Spleen (tissue), 7 donors: ENCODE data around the gene CPO.

Experiments
- CTCF ChIP-seq, 11 experiments: fragments of 200-600 bp in 7 of 11; fragments of 450-650 bp in 4 of 11; sonication (generic) in 4 of 11; IDR thresholded peaks in 8 of 11; conservative IDR thresholded peaks in 3 of 11; 1 replicate in 7 of 11; 2 replicates in 4 of 11; pipeline versions ENCODE4 v1.4.0 to v1.8.0; 2016 to 2021; ENCODE audit warnings: antibody characterized with exemption in 11 of 11, inconsistent platforms in 4 of 11, mild to moderate bottlenecking in 1 of 11
- POLR2AphosphoS5 ChIP-seq, 3 donors: sonication (generic); formaldehyde crosslinking; IDR thresholded peaks; one replicate each; pipeline ENCODE4 v1.5.1; 2017; ENCODE audit warnings: antibody characterized with exemption in 3 of 3
- donor health status: DM: no; HTN: no; CAD: no; lungs with moderate emphysema.
- donor health status: DM: no; HTN: no; CAD: no.
- donor health status: DM: no; HTN: no; CAD: no.

DNA sequence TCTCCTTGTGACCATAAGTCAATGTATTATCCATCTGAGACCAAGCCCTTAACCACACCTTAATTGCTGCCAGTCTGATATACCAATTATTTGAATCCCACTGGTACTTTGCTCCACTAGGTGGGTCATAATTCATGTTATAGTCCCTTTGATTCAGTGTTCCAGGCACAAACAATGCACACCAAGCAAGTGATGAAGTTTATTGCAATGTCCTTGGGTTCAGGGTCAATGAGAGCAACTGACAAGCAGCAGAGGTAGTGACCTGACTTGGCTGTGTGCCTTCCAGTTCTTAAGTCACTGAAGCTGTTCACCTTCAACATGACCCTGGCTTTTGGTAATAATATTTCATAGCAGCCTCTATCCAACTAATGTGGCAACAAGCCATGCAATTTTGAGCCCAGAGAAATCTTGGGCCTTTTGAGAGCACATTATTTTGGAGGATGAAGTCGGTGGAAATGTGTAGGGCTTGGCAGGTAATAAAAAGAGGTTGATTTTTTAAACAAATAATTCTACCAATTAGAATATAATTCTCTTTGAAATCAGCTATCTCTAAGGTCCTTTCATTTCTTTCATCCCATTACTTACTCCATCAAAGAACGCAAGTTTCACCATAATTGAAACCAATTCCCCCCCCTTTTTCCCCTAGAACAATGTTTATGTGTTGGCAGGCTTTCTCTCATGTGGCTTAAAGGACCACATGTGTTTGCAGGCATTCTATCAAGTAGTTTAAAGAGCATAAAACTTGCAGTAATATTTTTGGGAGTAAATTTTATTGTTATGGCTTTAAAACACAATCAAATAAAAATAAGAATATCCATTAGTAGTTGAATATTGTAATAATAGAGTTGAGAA lies 3.1 kb upstream of the CPO start:
- no peak for TF ChIP-seq CTCF (IDR thresholded peaks at IDR 0.05 in 8 of 11, conservative IDR thresholded peaks at IDR 0.05 in 3 of 11)
- TF ChIP-seq POLR2AphosphoS5 (IDR thresholded peaks at IDR 0.05): no peak
